COR-L47 (cell line): ENCODE results near the gene SPDYC.
A peak's percentile ranks its signal among the peaks of the same experiment; 100 is the strongest.
"Not testable (repeated sequence)": the region's sequence is repeated elsewhere in the genome, so short reads cannot be mapped to it uniquely, and the experiment has no call there.

Source experiments
- DNase-seq: peaks from one replicate; lab custom pipeline; 2025; lab: John Stamatoyannopoulos, UW

The SPDYC gene

GRCh38 chr11:65169164-65169641 is 830 bp upstream of the SPDYC start:
- DNase-seq, result no peak

- no peak for DNase-seq
Measured at GRCh38 chr11:65172600-65172999, 2.6 kb downstream of the SPDYC start.

- DNase-seq, result not testable (repeated sequence)
Measured at GRCh38 chr11:65174571-65175010, 4.6 kb downstream of the SPDYC start.

GRCh38 chr11:65180877-65181568 is 11.0 kb downstream of the SPDYC start:
- DNase-seq, result peak; percentile 57

- DNase-seq, result peak; percentile 51
Measured at GRCh38 chr11:65181569-65182257, 11.7 kb downstream of the SPDYC start, which contains the start of gene CAPN1. Gene CAPN1 (plus strand): TSS chr11:65181928. CDS start chr11:65182702, 774 bp downstream.

GRCh38 chr11:65182258-65183170 is 12.5 kb downstream of the SPDYC start:
- DNase-seq, result peak; percentile 22

GRCh38 chr11:65183201-65183891 is 13.3 kb downstream of the SPDYC start:
- DNase-seq, result no peak

- DNase-seq, result no peak
Measured at GRCh38 chr11:65184146-65184545, 14.1 kb downstream of the SPDYC start.

- DNase-seq, result no peak
Measured at GRCh38 chr11:65185171-65185570, 15.1 kb downstream of the SPDYC start.

- DNase-seq, result no peak
Measured at GRCh38 chr11:65185869-65186341, 15.9 kb downstream of the SPDYC start.

- DNase-seq, result no peak
Measured at GRCh38 chr11:65186701-65187100, 16.7 kb downstream of the SPDYC start.

- DNase-seq, result no peak
Measured at GRCh38 chr11:65187146-65187675, 17.2 kb downstream of the SPDYC start.

- no peak for DNase-seq
Measured at GRCh38 chr11:65187971-65188461, 18.0 kb downstream of the SPDYC start.

GRCh38 chr11:65188486-65188885 is 18.5 kb downstream of the SPDYC start:
- no peak for DNase-seq

- DNase-seq, result no peak
Measured at GRCh38 chr11:65189191-65189590, 19.2 kb downstream of the SPDYC start.

- DNase-seq, result no peak
Measured at GRCh38 chr11:65194564-65194963, 24.5 kb downstream of the SPDYC start.

- DNase-seq, result no peak
Measured at GRCh38 chr11:65204143-65204542, 34.1 kb downstream of the SPDYC start.

- DNase-seq, result peak; percentile 39
Measured at GRCh38 chr11:65204646-65205601, 34.9 kb downstream of the SPDYC start.

GRCh38 chr11:65205602-65205967 is 35.6 kb downstream of the SPDYC start:
- DNase-seq, result no peak

- DNase-seq, result no peak
Measured at GRCh38 chr11:65206441-65206841, 36.4 kb downstream of the SPDYC start.
